HG03103 (cell line): ENCODE measurements around the gene CTBP2.

Experiments used
- ATAC-seq: cut with Tn5 transposase; IDR thresholded peaks from one replicate; pipeline ENCODE4 v1.9.1; 2021; ENCODE audit warnings: low read depth; ENCODE audit not compliant: unreplicated experiment

The CTBP2 gene

DNA sequence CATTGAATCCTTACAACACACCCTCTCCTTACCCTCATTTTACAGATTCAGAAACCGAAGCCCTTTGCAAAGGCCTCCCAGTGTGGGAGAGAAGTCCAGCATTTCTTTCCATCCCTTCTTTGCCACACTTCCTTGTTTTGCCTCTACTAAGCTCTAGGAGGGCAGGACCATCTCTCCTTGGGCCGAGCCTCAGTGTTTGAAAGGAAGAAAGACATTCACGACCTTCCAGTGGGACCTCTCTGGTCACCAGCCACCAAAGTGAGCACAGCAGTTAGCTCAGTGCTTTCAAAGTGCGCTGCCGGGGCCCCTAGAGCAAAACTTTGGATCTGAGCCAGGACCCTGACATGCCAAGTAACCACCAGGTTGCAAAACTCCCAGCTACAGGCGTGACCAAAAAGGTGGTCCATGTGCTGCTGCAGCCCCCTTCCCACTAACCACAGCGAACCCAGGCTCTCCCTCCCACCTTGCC lies 12.4 kb downstream of the CTBP2 start:
- no peak for ATAC-seq

DNA sequence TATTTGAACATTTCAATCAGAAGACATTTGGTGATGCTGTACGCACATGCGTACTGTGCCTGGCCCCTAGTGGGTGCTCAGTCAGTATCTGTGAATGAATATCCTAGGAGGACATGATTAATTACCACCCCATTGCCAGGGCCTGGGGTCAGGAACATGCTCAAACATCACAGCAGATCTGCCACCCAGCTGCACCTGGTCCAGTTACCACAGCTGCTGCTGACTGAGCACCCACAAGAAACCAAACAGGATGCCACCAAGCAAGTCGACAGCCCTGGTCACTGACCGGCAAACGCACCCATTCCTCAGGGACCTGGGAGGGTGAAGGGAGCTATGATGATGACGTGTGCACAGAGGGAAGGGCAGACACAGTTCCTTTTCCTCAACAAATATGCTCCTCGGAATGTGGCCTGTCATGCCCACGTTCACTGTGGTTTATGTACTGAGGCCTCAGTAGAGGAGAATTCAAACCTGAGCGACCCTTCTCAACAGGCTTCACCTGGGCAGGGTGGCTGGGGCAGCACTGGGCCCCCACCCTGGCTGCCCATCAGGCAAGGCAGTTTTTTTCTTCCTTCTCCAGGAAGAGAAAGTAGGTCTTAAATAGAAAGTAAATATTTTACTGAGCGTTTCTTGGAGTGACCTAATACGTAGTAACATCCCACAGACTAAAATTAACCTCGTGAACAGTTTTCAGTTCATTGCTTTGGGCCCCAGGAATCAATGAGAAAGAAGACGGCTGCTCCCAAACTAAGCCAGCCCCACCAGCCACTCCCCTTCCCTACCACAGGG lies 13.4 kb downstream of the CTBP2 start:
- no peak for ATAC-seq

DNA sequence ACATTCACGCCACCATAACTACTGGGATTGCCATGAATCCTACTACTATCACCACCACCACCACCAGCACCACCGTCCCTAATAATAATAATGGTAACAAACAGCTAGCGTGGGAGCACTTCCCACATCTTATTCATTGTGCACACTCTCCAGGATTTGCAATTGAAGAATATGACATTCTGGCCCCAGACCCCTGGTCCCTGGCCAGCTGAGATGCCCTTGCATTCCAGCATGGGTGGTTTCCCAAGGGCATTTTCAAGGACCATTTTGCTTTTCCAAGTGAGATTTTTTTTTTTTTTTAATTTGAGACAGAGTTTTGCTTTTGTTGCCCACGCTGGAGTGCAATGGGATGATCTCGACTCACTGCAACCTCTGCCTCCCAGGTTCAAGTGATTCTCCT lies 14.7 kb downstream of the CTBP2 start:
- no peak for ATAC-seq

DNA sequence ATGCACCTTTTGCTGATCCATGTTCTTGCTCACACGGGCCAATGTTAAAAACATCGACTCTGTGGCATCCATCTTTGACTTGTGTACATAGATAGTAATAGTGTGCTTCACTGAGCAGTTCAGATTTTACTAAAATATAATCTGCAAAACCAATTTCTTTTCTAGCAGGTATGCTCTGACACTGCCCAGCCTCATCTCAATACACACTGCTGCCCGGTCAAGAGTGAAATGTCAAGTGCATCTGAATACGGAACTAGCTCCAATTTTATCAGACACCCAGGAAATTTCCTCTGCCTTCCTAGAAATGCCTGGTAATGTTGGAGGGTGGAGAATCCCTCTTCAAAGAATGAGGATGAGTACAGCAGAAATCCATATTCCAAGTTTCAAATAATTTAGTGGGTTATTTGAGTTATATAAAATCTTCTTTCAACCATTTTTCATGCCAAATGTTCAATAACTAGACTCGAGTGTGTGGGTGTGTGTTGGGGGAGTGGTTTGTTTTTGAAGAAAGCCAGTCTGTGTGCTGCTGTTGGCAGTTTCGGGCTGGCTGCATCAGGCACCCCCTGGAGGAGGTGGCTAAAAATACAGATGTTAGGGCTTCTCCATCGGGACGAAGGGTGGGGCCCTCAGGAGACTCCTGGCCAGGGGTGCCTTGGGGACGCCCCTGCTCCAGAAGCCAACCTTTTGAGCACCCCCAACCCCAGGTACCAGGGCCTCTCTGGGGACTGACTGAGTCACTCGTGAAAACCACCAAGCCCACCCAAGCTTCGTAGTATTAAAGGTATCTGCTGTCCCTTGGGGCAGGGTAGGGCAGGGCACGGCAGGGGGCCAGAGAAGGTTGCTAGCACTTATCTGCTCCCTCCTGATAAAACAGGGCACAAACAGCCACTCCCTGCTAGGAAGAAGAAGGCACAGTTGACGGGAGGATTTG lies 15.4 kb downstream of the CTBP2 start:
- ATAC-seq = peak; percentile 55

DNA sequence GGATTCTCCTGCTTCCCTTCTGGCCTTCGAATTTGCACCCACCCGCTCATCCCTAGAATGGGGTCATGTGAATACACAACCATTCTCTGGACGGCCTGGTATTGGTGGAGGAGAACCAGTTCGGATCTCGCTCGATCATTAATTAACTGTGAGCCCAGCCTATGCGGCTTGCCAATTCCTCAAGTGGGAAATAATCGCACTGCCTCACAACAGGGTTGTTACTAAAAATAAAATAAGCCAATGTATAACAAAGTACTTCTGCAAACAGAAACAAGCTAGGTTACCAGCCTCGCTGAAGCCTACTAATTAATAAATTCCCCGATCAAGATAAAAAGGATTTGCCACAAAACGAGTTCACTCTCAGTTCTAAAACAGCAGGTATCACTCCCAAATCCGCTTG lies 16.2 kb downstream of the CTBP2 start:
- ATAC-seq = no peak

DNA sequence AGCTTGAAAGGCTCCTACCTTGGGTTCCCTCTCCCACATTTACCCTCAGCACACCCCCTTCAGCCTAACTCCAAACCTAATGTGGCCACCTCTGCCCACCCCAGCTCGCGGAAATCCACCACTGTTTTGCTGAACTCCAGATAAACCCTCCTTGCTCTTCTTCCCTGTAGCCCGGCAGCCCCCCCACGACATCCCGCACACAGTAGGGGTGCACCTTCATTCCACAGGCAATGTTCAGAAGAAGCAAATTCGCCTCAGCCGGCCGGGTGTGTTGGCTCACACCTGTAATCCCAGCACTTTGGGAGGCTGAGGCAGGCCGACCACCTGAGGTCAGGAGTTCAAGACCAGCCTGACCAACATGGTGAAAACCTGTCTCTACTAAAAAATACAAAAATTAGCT lies 17.4 kb downstream of the CTBP2 start:
- no peak for ATAC-seq

DNA sequence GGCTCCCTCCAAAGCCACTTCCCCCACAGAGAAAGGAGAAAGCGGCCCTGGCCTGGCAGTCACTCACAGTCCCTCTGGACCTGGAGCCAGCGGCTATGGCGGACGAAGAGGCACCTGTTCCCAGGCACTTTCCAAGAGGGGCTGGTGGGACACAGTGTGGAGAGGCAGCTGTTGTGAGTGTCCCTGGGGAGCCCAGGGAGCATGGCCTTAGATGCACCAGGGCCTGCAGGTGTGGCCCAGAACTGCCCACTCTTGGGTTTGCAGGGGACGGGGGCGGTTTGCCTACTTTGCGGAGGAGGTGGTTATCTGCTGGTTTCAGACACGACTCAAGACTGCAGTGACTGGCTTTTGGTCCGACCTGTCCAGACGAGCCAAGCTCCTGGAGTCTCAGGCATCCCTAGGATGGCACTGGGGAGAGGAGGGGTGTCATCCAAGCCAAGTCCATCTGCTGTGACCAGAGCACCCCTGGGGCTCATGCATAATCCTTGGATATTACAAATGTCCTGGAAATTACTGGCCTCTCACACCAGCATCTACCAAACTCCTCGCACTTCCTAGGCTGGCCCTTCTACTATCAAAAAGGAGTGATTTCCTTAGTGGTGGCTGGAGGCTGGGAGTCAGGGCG lies 18.4 kb downstream of the CTBP2 start:
- no peak for ATAC-seq

DNA sequence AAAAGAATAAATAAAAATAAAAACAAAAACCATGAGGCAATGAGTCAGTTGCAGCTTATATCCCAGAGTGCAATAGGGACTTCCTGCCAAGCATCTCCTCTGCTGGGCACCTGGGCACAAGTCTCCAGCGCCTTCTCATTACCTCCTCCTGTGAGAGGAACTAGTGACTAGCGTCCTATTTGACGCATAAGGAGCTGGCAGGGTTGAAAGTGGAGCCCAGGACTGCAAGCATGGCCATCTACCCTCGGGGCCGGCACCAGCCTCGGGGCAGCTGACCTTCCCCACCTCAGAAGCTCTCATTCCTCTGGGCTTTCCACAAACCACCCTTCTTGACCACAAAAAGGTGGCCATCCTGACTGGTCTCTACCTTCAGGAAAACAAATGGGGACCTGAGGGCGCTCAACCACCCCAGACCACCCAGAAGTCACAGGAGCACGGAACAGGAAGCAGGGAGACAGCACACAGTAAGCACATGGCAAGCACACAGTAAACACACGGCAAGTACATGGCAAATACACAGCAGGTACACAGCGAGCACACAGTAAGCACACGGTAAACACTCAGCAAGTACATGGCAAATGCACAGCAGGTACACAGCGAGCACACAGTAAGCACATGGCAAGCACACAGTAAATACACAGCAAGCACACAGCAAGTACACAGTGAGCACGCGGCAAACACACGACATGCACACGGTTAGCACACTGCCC lies 19.1 kb downstream of the CTBP2 start:
- ATAC-seq = no peak

DNA sequence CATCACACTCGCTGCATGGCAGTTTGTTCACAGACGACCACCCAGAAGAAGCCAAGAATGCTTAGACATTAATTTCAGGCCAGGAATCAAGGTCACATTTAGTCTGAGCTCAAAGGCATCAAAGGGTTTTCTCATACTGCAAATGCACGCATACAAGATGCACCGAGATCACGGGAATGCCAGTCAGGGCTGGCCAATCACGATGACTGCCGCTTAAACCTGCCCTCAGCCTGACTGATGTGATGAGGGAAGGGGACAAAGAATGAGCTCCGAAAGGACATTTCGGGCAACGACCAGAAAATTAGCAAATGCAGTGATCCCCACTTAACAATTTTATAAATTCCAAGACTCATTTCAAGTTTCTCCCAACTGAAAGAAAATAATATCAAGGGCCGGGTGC lies 20.2 kb downstream of the CTBP2 start:
- no peak for ATAC-seq

DNA sequence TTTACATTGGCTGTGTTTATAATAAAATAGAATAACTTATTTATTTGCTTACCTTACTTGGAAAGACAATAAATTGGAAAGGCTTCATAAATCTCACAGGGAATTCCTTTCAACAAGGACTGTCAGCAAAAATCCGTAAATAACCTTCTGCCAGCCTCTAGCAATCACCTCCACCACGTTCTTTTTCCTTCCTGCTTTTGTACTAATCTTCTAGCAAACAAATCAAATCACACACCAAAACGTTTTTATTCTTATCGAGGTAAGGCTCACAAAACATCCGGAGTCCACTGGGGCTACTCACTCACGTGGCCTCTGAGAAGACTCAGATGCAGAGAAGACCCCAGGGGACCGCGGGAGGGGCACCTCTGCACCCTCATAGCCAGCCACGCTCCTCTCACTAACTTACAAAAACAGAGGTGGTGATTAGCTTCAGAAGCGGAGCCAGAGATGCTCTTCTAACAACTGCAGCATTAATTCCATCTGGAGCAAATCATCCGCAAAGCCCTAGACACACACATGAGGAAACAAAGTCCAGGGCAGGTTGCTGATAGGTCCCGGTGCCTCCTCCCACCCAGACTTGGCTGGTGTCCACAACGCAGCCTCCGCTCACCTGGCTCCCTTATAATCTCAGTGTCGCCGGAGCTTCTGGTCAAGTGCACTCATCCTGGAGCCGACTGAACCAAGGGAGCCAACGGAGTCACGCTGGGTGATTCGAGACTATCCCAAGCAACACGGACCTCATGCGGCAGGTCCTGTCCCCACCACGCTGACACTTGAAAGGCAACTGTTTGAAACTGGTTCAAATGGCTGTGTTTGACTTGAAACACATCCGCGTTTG lies 22.5 kb downstream of the CTBP2 start:
- ATAC-seq = no peak

DNA sequence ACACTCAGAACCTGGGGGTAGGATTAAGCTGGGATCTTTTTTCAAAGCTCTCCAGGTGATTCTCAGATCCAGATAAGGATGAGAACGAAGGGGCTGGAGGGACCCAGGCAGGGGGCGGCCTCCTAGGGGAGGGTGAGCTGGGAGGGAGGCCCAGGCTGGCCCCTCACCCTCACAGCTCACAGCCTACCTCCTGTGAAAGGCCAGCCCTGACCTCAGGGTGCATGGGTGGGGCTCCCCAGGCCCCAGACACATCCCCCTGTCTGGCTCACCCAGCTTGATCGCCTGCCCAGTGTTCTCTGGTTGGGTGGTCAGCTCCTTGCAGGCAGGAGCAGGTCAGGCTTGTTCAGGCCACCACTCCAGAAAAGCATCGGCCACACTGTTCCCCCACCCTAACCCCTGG lies 24.3 kb downstream of the CTBP2 start:
- ATAC-seq = no peak

DNA sequence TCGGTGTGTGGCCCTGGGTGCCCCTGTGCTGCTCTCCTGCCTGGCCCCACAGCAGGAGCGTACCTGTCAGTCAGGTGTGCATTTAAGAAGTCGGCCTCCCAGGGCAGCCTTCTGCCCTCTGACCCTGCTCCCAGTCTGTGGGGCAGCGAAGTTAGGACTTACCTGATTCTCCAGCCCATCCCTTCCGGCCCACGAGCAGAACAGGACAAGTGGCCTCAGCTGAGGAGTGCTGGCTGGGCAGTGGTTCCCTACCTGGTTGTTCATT lies 24.7 kb downstream of the CTBP2 start:
- no peak for ATAC-seq

DNA sequence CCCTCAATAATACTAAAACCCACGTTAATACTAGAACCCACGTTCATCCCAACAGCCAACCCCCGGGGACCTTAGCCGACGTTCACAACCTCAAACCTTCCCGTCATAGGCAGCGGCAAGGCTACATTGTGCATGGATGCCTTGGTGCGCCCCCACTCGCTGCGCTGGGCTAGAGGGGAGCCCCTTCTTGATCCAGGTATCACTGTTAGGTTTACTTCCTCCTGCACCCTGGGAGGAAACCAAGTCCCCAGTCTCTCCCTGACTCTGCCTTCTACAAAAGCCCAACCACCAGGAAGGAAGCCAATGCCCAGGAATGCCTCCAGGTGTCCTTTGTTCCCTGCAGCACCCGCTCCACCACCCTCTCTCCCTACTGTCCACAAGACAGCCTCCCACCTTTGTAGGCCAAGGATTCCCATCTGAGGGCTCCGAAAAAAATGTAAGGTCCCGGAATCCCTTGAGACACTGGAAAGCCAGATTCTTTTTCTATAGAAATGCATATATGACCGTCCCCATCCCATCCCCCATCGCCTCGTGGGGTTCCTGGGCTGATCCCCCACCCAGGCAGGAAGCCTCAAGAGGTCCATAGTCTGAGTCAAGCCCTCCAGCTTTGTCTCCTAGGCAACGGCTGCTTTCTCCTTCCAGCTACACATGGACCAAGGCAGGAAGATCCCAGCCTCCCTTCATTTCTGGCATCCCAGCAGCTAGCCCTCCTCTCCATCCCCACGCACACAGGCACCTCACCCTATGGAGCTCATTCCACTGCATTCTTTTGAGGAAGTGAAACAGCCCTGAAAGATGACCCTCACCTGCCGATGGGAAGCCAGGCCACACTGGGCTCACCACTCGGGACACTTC lies 25.2 kb downstream of the CTBP2 start:
- no peak for ATAC-seq

DNA sequence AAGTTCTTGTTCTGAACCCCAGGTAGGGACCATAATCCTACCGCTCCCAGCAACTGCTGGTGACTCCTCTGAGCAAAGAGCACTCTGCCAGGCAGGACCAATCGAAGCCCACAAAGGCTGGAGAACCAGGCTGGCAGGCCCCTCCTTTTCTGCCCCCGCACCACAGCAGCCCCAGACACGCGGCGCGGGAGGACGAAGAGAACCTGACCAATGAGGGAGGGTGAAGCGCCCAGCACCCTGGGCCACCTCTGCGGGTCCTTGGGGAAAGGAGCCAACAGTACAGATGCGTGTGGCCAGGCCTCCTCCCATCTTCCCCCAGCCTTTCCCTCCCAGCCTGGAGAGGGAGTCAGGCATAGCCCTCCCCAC lies 25.9 kb downstream of the CTBP2 start:
- no peak for ATAC-seq

DNA sequence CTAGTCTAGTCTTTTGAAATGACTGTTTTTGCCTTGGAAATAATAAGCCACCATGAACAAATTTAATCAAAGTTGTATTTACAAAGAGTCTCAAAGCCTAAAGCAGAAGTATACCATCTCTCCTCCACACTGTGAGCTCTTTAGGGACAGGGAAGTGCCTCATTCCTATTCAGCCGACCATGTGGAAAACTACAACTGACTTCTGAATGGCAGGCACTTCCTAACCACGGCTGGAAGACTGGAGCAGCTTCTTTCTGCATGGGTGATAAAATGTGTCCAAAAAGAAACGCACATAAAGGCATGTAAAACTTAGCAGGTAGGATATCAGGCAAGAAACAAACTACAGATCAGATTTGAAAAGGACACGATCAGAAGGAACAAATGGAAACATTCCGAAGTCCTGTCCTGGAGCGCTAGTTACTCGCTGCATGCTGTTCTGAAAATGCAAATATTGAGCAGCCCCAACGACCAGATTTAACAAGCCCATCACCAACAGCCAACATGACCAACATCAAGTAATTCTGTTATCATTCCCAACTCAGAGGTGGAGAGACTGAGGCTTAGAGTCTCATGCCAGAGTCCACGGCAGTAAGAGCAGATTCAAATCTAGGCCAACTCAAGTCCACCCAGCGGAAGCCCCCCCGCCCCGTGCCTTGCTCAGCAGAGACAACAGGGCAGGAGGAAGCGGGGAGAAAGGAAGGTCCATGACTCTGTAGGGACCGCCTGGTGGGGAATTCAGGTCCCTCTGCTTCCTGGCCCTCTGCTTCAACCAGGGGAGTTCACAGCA lies 26.5 kb downstream of the CTBP2 start:
- no peak for ATAC-seq

DNA sequence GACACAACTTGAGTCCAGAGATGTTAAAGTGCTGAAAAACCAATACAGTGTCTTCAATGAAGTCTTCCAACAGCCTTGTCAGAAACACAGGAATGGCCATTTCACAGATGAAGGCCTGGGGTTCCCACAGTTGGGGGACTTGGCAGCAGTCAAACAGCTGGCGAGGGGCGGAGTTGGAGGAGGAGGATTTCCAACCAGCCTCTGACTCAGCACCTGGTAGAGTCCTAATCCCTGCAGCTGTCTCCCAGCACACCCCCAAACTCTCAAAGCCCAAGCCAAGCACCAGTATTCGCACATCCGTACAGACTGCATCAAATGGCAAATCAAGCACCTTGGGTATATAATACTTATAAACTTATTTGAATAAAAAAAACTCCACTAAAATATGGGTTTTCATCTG lies 28.0 kb downstream of the CTBP2 start:
- ATAC-seq = no peak

DNA sequence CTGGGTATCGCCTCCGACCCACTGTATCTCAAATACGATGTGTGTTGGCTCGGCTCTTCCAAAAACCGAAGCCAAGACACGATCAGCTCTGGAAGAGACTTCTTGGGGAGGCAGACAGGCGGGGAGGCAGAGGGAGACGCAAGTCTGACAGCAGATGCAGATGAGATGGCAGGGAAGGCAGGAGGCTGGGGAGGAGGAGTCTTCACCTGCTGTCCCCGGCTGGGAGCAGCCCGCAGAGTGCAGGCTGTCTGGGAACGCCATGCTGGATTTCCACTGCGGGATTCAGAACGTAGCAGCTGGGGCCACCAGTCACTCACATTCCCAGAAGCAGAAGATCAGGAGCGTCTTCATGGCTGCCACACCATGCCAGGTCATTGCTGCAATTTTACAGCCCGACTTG lies 29.4 kb downstream of the CTBP2 start:
- ATAC-seq = no peak

DNA sequence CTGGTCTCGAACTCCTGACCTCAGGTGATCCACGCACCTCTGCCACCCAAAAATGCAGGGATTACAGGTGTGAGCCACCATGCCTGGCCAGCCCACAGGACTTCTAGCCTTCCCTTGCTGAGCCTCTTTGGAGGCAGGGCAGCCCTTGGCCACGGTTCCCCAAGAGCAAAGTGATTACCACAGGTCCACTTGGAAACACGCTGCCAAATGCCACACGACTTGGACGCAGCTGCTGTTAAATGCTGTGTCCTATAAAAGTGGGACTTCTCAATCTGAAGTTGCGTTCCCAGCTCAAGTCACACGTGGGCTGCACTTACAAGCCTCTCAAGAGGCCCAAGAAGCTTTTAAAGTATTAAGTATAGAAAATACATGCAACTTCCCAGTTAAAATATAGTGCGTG lies 30.1 kb downstream of the CTBP2 start:
- ATAC-seq = no peak
